ENCODE results near the gene POFUT1.

Gene POFUT1

DNA sequence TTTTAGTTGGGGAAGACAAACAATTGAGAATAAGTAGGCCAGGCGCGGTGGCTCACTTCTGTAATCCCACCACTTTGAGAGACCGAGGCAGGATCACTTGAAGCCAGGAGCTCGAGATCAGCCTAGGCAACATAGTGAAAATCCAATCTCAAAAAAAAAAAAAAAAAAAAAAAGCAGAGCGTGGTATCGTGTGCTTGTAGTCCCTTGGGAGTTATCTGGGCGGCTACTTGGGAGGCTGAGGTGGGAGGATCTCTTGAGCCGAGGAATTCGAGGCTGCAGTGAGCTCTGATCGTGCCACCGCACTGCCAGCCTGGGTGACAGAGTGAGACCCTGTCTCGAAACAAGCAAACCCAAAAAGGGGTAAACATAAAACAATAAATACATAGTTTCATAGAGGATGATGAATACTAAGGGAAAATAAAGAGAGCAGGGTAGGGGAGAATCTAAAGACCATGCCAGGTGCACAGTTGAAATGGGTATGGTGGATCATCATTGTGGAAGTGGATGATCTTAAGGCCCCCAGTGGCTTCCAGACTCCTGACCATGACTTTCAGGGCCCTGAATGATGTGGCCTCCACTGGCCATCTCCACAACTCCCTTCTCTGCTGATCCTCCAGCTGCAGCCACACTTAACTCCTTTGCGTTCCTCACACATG is 947 bp downstream of the POFUT1 start:
- no peak for DNase-seq

DNA sequence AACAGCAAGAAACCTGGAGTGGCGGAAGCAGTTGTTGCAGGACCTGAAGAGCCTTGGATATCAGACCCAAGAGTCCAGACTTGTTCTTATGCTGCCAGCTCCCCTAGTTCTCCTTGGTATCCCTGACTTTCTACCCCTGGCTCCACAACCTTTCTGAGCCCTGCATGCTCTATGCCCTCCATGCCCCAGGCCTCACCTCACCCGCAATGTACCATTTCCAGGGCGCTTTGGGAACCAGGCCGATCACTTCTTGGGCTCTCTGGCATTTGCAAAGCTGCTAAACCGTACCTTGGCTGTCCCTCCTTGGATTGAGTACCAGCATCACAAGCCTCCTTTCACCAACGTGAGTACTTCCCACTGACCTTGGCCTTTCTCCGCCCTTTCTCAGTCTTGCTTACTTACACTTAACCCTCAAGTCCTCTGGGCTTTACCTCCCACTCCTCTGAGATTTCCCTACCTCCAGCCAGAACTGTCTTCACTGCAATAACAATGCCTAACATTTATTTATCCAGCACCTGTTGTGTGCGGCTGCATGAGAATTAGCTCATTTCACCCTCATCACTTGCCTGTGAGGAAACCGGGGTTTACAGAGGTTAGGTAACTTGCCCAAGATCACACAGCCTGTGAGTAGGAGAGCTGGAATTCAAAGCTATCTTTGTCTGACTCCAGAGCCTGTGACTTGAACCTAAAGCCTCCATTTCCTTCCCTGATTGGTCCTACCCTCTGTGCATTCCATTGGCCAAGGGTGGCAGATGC is 2.3 kb downstream of the POFUT1 start:
- no peak for DNase-seq

DNA sequence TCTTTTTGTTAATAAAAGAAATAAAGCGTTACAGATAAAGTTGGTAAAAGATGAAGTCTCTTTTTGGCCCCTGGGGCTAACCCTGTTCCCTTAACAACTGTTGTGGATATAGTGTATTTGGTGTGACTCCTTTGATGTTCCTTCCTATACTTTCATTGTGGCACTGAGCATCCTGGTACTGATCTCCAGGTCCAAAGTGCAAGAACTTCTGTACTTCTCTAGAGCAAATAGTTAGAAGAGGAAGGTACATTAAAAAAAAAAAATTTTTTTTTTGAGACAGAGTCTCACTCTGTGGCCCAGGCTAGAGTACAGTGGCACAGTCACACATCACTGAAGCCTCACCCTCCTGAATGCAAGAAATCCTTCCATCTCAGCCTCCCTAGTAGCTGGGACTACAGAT is 6.2 kb downstream of the POFUT1 start:
- no peak for DNase-seq

DNA sequence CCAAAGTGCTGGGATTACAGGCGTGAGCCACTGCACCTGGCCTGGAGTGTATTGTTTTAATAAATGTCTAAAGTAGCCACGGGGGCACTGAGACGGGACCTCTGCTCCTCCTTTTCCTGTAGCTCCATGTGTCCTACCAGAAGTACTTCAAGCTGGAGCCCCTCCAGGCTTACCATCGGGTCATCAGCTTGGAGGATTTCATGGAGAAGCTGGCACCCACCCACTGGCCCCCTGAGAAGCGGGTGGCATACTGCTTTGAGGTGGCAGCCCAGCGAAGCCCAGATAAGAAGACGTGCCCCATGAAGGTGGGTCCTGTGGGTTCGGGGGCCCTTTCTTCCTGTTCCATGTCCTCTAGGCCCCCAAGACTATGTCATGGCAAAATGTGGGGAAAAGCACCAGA is 7.5 kb downstream of the POFUT1 start:
- DNase-seq, result no peak

DNA sequence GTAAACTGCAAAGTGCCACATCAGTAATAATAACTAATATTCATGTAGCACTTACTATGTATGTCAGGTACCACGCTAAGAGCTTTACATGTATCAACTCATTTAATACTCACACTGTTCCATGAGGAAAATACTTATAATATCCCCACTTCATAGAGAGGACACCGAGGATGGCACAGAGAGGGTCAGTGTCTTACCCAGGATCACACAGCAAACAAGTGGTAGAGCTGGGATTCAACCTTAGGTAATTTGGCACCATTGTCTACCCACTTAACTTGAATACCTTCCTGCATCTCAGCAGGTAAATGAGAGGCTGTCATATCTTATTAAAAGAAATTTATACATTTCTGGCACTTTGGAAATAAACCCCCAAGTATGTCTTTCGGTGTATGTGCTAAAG is 8.0 kb downstream of the POFUT1 start:
- no peak for DNase-seq

DNA sequence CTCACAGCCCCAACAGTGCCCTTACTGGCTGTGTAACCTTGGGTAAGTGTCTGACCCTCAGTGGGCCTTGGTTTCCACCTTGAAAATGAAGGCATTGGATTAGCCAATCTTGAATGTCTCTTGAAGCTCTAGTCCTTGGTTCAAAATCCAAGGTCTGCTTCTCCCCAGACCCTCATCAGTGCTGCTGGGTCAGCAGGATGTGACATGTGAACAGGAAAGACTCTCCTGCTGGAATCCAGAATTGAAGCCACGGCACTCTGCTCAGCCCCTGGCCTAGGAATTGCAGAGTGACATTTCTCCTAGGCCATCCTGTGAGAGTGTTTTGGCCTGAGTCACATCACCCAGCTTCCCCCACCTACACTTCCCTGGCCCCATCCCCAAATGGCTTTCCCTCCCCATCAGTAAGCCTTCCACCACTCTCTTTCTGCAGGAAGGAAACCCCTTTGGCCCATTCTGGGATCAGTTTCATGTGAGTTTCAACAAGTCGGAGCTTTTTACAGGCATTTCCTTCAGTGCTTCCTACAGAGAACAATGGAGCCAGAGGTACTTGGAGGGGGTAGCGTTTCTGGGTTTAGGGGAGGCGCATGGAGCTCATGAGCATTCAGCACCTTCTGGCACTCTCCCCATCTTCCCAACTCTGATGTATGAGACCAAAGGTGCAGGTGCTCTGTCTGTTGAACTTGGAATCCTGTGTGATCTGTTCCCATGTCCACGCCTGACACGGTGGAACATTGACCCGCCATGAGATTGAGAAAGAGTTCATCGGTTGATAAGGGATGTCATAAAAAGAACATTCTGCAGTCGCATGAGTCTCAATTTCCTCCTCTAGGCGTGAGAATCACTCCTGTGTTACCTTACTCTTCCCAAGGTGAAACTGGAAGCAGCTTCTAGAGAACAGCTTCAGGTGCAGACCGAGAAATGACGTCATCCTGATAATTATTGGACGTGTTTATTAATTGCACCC is 8.8 kb downstream of the POFUT1 start:
- DNase-seq, result no peak

DNA sequence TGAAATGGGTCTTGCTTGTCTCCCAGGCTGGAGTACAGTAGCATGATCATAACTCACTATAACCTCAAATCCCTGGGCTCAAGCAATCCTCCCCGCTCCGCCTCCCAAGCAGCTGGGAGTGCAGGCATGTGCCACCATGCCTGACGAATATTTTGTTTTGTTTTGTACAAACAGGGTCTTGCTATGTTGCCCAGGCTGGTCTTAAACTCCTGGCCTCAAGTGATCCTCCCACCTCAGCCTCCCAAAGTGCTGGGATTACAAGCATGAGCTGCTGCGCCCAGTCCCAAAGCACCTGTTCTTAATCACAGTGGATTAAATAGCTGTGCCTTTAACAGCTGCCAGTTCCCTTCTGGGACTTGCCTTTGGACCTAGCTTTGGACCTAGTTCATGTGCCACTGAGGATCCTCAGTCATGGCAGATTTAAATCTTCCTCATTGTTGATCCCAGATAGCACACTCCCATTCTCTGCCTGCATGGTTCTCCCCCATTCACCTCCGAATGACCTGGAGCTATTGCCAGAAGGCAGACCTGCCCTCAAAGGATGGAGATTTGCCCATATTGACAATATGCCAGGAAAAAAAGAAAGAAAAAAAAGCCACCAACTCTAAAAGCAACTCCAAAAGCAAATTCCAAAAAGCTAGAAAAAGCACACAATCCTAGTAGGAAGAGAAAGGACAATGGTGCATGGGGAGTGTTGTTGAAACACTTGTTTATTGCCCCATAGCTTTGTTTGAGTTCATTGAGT is 10.6 kb downstream of the POFUT1 start:
- no peak for DNase-seq

DNA sequence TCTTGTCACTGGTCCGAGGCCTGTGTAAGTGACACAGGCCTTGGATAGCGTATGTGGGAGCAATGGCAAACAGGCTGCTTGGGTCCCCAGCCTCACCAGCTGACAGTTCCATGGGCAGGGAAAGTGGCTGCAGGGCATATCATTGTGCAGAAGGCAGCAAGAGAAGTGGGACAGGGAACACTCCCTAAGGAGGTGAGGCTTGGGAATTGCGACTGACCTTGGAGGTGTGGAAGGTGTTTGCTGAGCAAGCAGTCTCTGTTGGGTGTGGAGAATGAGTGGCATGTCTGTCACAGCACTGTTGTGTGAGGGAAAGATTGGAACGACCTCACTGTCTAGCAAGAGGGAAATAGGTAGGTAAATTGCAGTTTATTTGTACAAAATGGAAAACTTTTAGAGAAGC is 16.8 kb downstream of the POFUT1 start:
- no peak for DNase-seq

DNA sequence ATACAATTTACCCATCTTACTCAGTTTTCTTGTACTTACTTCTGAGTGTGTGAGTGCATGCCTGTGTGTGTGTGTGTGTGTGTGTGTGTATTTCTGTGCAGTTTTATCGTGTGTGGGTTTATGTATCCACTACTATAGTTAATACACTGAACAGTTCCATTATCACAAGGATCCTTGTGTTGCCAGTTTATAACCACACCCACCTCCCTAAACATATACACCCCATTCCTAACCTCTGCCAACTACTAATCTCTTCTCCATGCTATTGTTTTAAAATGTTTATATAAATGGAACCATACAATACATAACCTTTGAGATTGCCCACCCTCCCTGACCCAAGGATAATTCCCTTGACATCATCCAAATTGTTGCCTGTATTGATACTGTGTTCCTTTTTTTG is 18.7 kb downstream of the POFUT1 start:
- no peak for DNase-seq

DNA sequence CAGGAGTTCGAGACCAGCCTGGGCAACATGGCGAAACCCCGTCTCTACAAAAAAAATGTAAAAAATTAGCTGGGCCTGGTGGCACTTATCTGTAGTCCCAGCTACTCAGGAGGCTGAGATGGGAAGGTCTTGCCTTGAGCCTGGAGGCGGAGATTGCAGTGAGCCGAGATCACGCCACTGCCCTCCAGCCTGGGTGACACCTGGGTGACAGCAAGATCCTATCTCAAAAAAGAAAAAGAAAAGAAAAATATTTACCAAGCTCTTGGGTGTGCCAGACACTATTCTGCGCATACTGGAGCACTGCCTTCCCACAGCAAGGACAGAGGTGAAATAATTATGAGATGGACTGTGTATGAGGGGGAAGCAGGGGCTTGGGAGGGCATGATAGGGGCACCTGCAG is 19.6 kb downstream of the POFUT1 start:
- no peak for DNase-seq

DNA sequence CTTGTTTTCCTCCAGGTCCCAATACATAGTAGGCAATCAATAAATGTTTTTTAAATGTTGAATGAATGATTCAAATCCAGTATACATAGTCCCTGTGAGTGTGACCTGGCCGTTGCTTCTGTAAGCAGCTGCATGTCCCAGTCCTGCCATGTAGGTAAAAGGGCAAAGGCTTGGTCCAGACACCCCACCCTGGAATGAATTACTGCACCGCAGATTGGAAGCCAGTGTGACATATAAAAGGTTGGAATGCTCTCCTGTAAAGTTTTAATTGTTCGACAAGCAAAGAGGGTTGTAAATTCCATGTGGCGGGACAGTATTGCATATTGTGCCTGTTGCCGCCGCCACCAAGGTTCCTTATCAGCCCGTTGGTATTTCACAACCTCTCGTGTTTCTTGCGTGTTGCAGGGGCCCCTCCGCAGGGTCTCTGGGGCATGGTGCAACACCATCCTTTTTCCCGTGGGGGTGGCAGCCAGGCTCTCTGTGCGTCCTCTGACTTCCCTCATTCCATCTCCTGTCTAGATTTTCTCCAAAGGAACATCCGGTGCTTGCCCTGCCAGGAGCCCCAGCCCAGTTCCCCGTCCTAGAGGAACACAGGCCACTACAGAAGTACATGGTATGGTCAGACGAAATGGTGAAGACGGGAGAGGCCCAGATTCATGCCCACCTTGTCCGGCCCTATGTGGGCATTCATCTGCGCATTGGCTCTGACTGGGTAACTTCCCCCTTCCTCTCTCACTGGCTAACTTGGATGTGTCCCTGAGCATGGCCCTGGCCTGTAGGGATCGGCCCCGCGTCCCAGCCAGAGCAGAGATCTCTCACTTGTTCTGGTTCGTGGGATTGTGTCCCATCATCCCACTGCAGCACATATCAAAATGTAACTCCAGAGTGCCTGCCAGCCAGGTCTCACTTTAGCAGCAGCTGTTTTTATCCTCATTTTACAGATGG is 20.3 kb downstream of the POFUT1 start:
- no peak for DNase-seq

DNA sequence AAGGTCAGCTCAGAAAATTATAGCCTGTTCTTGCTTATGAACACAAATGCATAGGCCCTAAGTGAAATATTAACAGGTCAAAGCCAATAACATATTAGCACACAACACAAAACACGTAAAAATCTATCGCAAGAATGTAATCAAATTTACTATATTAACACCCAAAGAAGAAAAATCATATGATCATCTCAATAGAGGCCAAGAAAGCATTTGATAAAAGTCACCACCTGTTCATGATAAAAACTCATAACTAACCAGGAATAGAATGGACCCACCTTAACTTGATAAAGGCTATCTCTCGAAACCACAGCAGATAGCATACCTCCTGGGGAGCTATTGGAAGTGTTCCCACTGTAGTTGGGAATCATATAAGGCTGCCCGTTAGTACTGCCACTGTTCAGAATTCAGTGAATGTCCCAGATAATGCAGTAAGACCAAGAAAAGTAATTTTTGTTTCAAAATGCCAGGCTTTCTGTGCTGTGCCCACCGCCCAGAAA is 21.6 kb downstream of the POFUT1 start:
- DNase-seq, result no peak

DNA sequence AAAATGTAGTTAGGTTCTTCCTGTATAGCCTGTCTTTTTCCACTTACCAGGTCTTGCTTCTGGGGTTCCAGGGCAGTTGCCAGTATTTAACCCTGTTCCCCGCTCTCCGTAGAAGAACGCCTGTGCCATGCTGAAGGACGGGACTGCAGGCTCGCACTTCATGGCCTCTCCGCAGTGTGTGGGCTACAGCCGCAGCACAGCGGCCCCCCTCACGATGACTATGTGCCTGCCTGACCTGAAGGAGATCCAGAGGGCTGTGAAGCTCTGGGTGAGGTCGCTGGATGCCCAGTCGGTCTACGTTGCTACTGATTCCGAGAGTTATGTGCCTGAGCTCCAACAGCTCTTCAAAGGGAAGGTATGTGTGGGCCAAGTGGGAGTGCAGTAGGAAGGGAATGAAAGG is 23.0 kb downstream of the POFUT1 start:
- no peak for DNase-seq

DNA sequence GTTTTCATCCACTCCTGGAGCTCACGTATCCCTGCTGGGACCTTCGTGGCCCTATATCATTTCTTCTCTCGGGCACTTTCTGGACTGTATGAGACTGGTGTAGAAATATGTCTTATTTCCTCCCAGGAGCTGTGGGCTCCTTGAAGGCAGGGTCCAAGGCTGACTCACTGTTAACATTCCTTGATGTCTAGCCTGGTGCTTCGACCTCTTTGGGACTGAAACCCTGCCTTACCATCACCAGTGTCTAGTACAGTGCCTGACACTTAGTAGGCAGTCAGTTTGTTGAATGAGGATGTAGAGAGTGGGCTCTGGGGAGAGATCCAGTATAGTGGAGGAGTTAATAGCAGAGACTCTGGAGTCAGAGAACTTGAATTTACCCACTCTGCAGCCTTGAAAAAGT is 23.6 kb downstream of the POFUT1 start:
- no peak for DNase-seq

DNA sequence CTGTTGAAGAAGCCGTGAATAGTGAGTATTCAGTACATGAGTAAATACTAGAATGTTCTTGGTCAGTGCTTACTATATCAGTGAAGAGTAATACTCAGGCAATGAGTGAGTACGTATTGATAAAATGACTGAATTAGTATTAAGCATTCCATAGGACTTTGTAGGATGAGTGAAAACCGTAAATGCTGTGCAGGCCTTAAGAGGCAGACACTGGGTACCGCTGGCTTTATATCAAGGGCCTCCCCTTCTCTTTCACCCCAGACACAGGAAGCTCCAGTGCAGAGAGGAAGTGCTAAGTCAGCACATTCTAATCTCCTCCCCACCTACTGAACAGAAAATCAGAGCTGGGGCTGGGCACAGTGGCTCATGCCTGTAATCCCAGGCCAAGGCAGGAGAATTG is 24.2 kb downstream of the POFUT1 start:
- no peak for DNase-seq

DNA sequence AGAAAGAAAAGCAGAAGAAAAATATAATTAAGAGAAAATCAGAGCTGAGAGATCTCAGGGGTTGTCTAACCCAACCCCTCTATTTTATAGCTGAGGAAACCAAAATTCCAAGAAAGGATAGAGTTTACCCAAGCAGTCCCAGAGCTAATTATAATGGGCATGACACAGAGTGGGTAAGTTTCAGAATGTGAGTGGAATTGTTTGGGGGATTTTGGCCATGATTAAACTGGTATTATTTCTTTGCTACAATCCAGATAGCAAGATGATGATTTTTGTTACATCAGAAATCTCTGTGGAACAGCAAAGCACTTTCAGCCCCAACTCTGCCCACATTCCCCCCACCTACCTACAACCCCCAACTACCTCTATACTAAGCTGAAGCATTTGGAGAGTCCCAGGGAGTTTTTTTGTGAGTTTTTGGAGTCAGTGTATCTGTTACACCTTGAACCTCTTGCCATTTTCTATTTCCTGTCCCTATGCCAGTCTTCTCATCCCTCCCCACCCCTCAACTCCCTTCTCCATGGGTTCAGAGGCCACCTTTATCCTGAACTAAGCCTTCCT is 24.7 kb downstream of the POFUT1 start:
- no peak for DNase-seq

DNA sequence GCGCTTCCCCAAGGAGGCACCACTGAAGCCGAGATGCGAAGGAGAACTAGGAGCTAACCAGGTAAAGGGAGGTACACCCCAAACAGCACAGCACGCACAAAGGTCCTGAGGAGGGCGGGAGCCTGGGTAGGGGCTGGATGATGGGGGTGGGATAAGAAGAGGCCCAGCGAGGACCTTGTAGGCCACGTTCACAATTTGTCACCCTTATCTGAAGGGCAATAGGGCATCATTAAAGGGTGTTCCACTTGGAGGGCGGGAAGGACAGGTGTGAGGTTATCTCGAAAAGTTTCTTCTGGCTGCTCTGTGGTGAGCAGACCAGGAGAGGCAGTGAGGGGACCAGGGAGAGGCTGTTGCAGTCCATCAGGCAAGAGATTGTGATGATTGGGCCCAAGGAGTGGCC is 25.6 kb downstream of the POFUT1 start:
- no peak for DNase-seq

DNA sequence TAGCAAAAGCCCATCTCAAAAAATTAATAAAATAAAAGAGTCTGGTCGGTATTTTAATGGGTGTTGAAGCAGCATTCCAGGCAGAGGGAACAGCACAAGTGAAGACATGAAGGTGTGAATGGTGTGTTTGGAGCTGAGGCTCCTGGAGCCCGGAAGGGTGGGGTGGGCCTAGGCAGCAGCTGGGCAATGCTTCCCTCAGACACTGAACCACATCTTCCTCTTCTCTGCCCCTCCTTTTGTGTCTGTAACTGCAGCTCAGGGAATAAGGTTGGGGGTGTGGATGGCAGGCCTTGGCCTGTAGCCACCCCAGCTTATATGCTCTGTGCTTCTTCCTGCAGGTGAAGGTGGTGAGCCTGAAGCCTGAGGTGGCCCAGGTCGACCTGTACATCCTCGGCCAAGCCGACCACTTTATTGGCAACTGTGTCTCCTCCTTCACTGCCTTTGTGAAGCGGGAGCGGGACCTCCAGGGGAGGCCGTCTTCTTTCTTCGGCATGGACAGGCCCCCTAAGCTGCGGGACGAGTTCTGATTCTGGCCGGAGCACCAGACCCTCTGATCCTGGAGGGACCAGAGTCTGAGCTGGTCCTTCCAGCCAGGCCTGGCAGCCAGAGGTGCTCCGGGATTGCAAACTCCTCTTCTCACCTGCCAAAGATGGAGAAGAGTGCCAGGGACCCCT is 26.6 kb downstream of the POFUT1 start:
- DNase-seq, result no peak

DNA sequence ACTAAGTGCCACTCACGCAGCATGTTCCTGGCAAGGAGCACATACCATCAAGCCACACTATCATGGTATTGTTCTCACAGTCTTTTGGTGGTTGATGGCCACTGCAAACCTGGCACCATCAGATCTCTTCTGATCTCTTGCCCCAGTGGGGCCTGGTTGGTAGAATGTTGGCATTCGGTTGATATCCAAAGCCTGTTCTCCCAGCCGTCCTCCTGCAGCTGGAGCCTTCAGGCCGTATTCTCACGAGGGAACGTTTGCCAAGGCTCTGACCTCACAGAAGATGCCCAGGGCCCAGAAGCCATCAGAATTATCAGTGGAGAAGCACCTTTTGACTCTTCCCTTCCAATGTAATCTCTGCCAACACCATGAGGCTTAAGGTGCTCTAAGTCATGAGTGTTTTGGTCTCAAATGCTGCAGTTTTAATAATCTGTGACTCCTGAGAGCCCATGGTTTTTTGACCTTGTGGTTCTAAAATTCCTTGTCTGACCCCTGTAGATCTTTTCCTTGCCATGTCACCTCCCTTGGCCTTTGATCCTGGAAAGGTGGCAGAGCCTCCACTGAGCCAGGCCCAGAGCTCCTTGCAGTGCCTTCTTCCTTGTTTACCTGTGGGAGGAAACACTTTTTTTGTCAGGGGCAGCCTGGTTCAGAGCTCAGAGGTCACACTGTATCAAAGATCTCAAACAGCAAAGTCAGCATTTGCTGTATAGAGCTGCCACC is 27.8 kb downstream of the POFUT1 start:
- no peak for DNase-seq

DNA sequence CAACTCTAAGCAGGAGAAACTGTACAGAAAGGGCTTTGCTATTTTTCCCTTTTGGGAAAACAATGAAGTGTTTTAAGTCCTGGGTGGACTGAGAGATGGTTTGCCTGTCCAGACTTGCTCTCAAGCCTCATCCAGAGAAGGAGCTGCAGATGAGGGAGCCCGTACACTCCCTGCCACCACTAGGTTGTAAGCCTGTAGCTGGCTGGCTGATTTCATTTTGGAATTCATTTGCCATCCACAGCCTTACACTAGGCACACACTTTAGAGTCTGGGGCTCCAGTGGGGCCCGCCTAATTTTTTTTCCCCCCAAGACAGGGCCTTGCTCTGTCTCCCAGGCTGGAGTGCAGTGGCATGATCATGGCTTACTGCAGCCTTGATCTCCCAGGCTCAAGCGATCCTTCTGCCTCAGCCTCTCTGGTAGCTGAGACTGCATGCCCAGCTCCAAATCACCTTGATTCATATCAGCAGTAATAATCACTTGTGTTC is 28.4 kb downstream of the POFUT1 start:
- no peak for DNase-seq

Data from effector CD8-positive, alpha-beta T cell (primary cell).